HG03095 (cell line): ENCODE data around the gene CDKL1.
"Not testable (repeated sequence)": the region's sequence is repeated elsewhere in the genome, so short reads cannot be mapped to it uniquely, and the experiment has no call there.

Experiments
- ATAC-seq: cut with Tn5 transposase; IDR thresholded peaks from one replicate; pipeline ENCODE4 v1.9.1; 2021; ENCODE audit warnings: moderate library complexity; ENCODE audit not compliant: unreplicated experiment

Gene CDKL1

DNA sequence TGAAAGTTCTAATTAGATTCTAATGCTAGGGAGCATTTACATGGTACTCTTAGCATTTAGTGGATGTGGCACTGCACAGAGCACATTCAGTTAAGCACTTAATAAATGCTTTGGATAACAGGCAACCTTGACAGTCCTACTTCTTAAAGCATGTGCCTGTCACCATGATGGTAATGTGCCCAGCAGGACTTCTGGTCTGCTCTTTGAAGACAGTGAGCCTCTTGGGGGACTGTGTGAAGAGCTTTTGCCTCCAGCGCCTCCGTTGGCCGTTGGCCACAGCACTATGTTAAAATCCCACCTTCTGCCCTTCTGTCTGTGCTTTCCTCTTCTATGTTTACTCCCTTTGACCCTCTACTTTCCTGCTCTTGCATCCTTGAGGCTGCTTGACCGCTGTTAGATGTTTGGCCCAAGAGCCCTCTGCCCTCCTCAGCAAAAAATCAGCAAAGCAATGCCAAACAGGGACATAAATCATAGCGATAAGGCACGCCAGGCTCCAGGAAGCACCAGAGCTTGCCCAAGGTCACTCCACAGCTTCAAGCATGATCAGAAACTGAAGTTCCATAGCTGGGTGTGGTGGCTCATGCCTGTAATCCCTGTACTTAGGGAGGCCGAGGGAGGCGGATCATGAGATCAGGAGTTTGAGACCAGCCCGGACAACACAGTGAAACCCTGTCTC is 8.3 kb downstream of the CDKL1 start:
- ATAC-seq, result no peak

DNA sequence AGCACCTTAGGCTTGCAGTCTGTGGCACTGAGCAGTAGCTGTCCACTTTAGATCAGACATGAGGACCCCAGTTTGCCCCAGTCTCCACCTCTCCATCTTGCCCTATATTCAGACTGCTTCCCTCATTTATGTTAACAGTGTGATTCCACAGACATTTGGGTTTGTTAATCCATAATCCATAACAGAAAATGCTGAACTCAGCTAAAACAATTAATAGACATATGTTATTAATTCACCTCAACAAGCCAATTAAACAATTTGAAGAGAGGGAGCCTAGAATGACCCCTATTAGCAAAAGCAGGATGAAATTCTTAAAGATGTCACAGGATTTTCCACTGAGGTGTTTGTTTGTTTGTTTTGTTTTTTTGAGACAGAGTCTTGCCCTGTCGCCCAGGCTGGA is 9.1 kb downstream of the CDKL1 start:
- ATAC-seq, result no peak

GRCh38 chr14:50383618-50384225 is 13.0 kb downstream of the CDKL1 start:
- ATAC-seq, result no peak

DNA sequence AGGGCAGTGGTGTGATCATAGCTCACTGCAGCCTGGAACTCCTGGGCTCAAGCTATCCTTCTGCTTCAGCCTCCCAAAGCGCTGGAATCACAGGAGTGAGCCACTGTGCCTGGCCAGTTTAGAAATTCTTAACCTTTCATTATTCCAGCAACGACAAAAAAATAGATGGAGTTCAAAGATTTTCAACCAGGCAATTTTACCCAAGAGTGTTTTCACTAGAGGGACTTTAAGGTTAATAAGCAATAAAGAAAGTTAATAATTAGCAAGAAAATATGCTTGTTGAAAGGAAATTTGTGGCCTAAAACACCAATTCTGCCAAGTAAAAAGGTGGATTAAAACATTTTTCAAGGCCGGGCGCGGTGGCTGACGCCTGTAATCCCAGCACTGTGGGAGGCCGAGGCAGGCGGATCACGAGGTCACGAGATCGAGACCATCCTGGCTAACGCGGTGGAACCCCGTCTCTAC is 14.8 kb downstream of the CDKL1 start:
- ATAC-seq, result no peak

DNA sequence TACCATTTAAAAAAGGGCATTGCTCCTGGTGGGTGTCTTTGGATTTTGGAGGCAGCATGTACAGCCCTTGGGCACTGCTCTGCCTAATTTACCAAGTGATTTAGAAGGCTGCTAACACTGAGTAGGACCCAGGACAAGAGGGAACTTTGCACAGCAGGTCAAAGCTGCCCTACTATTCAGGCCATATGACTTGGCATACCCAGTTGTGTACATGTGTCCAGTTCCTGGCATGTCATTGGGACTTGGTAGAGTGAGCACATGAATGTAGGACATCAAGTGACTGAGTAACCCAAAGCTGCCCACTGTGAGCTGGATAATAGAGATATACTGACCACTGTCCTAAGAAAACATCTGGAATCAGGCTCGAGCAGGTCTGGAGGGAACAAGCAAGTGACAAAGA is 15.7 kb downstream of the CDKL1 start:
- ATAC-seq, result no peak

DNA sequence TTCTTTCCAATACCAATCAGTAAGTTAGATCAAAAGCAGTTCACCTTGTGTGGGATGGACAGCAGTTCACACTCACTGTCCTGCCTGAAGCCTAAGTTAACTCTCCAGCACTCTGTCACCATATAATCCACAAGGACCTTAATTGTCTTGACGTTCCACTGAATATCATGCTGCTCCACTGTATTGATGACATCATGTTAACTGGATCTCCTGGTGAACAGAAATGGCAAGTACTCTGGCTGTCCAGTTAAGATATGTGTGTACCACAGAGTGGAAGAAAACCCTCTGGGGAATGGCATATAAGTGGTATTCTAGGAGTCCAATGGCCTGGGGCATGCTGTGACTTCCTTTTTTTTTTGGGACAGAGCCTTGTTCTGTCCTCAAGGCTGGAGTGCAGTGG is 16.2 kb downstream of the CDKL1 start:
- no peak for ATAC-seq

DNA sequence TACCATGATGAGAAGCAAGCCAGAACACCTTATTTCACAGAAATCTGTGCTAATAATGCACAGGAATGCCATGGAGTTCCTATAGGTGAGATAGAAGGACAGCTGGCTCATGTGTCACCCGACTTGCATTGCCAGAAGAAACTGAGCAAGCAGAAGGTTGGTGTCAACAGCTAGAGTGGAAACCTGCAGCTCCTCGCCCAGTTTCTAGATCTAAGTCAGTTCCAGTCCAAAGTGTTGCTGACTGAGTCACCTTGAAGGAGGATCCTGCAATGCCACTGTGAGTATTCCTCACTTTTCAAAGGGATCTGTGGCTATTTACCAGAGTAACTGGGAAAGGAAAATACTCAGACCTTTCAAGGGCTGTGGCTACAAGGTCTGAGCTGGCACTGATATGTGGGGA is 17.1 kb downstream of the CDKL1 start:
- ATAC-seq, result no peak

DNA sequence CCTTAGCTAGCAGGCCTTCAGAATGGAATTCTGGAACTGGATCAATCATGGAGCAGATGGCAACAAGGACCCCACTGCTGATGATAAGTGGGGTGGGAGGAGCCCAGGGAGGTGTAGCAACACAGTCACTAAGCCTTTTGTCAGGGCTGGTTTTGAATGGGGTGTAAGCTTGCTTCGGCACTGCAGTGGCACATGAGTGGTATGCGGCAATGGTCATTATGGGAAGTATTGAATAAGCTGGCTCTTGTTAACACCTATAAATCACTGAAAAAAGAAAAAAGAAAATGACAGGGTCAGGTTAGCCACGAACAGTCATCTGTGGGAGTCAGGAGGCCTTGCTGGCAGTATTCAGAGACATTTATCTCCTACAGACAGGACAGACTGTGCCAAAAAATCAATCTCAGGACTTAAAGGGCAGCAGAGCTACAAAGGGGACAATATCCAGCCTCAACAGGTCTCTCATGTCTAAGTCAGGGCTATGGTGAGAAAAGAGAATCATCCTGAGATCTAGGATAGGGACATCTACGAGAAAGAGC is 19.1 kb downstream of the CDKL1 start:
- ATAC-seq, result no peak

DNA sequence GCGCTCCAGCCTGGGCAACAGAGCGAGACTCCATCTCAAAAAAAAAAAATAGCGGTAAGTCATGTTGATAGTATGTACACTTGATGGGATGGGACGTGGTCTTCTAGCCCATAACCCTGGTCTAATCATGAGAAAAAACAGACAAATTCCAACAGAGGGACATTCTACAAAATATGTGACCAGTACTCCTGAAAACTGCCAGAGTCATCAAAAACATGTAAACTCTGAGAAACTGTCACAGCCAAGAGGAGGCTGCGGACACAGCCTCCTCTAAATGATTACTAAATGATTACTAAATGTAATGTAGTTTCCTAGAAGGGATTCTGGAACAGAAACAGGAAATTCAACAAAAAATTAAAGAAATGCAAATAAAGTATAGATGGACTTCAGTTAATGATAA is 20.9 kb downstream of the CDKL1 start:
- ATAC-seq, result no peak

GRCh38 chr14:50373959-50374358 is 22.7 kb downstream of the CDKL1 start:
- no peak for ATAC-seq

- ATAC-seq, result no peak
Observed at GRCh38 chr14:50371546-50371945, 25.1 kb downstream of the CDKL1 start.

GRCh38 chr14:50366589-50366988 is 30.1 kb downstream of the CDKL1 start:
- no peak for ATAC-seq

DNA sequence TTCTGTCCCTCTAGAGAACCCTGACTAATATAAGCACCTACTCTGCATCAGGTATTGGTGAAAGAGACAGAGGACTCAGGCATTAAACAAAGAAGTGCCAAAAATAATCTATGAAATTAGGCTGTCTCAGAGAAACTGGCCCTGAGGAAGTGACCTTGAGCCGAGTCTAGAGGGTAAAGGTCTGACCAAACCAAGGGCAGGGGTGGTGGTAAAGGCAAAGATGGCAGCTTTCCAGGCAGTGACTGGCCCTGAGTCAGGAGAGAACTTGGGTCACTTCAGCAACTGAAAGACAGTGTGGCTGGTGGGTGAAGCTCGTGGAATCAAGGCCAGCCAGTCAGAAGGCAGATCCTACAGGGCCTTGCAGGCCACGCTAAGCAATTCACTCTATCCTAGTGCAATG is 30.6 kb downstream of the CDKL1 start:
- no peak for ATAC-seq

- ATAC-seq, result not testable (repeated sequence)
Observed at GRCh38 chr14:50365572-50365971, 31.1 kb downstream of the CDKL1 start.

GRCh38 chr14:50364792-50365191 is 31.9 kb downstream of the CDKL1 start:
- no peak for ATAC-seq

GRCh38 chr14:50363714-50364111 is 33.0 kb downstream of the CDKL1 start:
- peak; percentile 93 for ATAC-seq

GRCh38 chr14:50362764-50363713 is 33.6 kb downstream of the CDKL1 start:
- ATAC-seq, result peak; percentile 25

- not testable (repeated sequence) for ATAC-seq
Observed at GRCh38 chr14:50361473-50362403, 34.9 kb downstream of the CDKL1 start.

DNA sequence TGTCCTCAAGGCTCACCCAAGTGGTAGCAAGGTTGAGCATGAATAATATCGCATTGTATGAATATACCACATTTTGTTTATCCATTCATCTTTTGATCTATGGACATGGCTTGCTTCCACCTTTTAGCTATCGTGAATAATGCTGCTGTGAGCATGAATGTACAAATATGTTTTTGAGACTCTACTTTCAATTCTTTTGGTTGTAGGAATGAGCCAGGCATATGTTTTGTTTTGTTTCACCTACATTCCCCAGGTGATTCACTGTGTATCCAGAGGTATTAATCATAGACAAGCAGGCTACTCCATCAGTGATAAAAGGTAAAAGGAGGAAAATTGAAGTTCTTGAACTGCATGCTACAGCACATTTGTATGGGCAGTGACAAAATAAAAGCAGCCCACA is 35.8 kb downstream of the CDKL1 start:
- no peak for ATAC-seq

GRCh38 chr14:50360093-50360492 is 36.6 kb downstream of the CDKL1 start:
- no peak for ATAC-seq
